Astrocyte of the spinal cord (primary cell): Measurements from ENCODE around the gene CD164L2.

Experiments used
- DNase-seq: peaks from one replicate; pipeline ENCODE4 v3.0.0; 2011; ENCODE audit warnings: low read depth, low spot score
- H3K4me3 ChIP-seq: 2 replicates; pipeline ENCODE4 v1.5.1; 2011; ENCODE audit warnings: low read depth, mild to moderate bottlenecking, low read length, moderate library complexity
- in situ Hi-C: cut with HindIII; loops from 2 replicates; pipeline ENCODE4 v1.10.0; 2017; ENCODE audit warnings: low sequenced_read_pairs
- TF ChIP-seq, protein P1 (sequence below): IDR thresholded peaks from 2 replicates; pipeline ENCODE4 v1.5.1; 2012; ENCODE audit warnings: low read depth, mild to moderate bottlenecking, low read length, inconsistent platforms

Gene CD164L2

DNA sequence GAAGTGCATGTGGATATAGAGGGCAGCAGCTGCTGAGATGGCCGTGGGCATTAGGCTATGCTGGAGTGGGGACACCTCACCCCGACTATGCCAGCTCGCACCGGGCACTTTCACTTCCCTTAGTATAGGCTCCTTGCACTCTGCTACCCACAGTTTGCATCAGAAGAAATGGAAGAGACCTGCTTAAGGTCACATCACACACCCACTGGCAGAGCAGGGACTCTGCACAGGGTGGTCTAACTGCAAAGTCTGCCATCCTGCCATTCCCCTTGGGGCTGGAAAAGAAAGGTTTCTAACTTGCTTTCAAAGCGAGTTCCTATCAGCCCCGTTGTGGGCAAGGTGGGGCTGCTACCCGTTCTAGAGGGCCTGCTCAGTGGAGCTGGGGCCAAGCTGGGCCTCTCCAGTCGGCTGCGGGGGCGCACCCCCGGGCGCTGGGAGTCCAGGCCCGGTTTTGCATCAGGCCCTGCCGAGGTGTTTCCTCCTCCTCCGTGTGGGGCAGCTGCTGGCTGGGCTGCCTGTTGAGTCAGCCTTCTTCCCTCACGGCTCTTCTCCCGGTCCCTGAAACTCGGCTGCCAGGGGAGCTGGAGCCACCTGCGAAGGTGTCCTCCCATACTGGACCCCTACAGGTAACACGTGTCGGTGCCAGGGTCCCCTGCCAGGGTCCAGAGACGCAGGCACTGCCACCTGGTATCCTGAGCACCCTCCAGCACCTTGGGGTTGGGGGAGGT lies 41.4 kb downstream of the CD164L2 start, which contains the start of gene SYTL1:
TSS of gene SYTL1 (plus strand) at position 498 of the 728 bp plus-strand sequence. CDS start 3,313 bp downstream, outside the sequence.
- TF ChIP-seq, protein P1, sequence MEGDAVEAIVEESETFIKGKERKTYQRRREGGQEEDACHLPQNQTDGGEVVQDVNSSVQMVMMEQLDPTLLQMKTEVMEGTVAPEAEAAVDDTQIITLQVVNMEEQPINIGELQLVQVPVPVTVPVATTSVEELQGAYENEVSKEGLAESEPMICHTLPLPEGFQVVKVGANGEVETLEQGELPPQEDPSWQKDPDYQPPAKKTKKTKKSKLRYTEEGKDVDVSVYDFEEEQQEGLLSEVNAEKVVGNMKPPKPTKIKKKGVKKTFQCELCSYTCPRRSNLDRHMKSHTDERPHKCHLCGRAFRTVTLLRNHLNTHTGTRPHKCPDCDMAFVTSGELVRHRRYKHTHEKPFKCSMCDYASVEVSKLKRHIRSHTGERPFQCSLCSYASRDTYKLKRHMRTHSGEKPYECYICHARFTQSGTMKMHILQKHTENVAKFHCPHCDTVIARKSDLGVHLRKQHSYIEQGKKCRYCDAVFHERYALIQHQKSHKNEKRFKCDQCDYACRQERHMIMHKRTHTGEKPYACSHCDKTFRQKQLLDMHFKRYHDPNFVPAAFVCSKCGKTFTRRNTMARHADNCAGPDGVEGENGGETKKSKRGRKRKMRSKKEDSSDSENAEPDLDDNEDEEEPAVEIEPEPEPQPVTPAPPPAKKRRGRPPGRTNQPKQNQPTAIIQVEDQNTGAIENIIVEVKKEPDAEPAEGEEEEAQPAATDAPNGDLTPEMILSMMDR: no peak
- no peak within 1 kb of the TSS for H3K4me3 ChIP-seq
- DNase-seq: peak; percentile 62
- in situ Hi-C loops: no loop called here

GRCh38 chr1:27339213-27339612 lies 43.9 kb downstream of the CD164L2 start:
- no peak overlapping the region for H3K4me3 ChIP-seq
- in situ Hi-C loops: no loop called here
- TF ChIP-seq, protein P1: no peak
- no peak for DNase-seq

DNA sequence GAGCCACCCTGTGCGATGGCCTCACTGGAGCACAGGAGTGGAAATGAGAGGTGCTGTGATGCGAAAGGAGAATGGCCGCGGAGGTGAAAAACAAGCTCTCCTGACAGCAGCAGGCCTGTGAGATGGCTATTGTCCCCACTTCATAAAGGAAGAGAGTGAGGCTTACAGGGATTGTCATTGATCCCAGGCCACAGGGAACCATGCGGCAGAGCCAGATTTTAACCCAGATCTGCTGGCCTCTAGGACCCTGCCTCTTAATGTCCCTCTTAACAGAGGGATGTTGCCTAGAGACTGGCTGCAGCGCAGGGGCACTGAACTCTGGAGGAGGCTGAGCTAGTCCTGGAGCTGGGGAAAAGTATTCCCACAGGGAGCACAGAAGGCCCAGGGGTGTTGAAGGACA lies 44.4 kb downstream of the CD164L2 start:
- H3K4me3 ChIP-seq: no peak overlapping the region
- TF ChIP-seq, protein P1: no peak
- DNase-seq: no peak
- in situ Hi-C loops: no loop called here

DNA sequence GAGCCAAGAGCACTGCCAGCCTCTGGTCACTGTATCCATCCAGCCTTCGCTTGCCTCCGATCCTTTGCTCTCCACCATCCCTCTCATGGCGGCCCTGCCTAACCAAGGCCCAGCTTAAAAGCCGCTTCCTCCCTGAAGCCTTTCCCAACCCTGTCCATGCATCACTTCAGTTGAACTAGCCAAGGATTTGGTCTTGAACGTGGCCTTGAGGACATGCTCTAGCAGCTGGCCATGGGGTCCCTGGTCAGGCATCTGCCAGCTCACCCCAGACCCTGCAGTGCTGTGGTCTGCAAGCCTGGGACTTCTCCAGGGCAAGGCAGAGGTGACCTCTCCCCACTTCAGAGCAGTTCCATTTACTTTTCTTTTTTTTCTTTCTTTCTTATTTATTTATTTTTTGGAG lies 46.4 kb downstream of the CD164L2 start:
- in situ Hi-C loops: no loop called here
- TF ChIP-seq, protein P1: no peak
- no peak for DNase-seq
- H3K4me3 ChIP-seq: no peak overlapping the region

DNA sequence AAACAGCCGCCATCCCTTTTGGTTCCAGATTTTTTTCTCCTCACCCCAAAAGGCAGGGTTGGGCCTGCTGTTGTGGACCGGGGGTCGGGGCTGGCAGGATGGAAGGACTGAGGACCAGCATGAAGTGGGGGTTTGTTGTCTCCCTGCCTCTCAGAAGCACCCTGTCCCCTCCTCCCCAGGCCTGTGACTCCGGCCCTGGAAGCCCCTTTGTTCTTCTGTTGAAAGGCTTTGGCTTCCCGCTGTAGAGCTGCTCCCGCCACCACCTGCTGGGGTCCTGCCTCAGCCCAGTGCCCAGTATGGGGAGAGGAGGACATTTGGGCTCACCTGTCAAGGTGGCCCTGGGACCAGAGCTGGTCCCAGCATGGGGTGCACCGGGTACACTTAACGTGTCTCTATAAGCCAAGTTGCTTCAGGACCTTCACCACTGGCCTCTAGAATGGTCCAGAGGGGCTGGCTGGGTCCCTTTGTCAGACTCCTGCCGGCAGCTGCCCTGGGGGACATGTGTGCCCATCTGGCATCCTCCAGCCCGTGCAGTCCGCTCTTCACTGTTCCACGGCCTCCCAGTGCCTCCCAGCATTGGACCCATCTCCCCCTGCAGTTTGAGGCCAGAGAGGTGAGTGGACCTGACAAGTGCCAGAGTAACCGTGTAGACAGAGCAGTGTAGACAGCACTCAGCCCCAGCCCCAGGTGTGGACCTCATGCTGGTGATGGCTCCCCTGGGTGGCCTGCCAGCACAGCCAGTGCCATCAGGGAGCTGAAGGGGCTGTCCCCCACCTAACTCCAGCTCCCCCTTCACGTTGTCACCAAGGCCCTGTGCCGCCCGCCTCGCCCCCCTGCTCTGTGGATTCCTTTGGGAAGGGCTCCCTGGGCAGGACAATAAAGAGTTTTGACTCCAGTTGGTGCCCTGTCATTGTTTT lies 47.4 kb downstream of the CD164L2 start:
- H3K4me3 ChIP-seq: no peak overlapping the region
- in situ Hi-C loops: no loop called here
- TF ChIP-seq, protein P1: no peak

GRCh38 chr1:27333717-27334279 lies 49.3 kb downstream of the CD164L2 start:
- H3K4me3 ChIP-seq: no peak overlapping the region
- no peak for DNase-seq
- in situ Hi-C loops: no loop called here
- TF ChIP-seq, protein P1: no peak

More for the DNA sequence above, 47.4 kb downstream of the CD164L2 start:
- DNase-seq: no peak
